HG03571 (cell line): ENCODE results near the gene HBS1L.

Experiments
- ATAC-seq: cut with Tn5 transposase; IDR thresholded peaks from one replicate; pipeline ENCODE4 v1.9.1; 2021; ENCODE audit not compliant: unreplicated experiment

Gene HBS1L

DNA sequence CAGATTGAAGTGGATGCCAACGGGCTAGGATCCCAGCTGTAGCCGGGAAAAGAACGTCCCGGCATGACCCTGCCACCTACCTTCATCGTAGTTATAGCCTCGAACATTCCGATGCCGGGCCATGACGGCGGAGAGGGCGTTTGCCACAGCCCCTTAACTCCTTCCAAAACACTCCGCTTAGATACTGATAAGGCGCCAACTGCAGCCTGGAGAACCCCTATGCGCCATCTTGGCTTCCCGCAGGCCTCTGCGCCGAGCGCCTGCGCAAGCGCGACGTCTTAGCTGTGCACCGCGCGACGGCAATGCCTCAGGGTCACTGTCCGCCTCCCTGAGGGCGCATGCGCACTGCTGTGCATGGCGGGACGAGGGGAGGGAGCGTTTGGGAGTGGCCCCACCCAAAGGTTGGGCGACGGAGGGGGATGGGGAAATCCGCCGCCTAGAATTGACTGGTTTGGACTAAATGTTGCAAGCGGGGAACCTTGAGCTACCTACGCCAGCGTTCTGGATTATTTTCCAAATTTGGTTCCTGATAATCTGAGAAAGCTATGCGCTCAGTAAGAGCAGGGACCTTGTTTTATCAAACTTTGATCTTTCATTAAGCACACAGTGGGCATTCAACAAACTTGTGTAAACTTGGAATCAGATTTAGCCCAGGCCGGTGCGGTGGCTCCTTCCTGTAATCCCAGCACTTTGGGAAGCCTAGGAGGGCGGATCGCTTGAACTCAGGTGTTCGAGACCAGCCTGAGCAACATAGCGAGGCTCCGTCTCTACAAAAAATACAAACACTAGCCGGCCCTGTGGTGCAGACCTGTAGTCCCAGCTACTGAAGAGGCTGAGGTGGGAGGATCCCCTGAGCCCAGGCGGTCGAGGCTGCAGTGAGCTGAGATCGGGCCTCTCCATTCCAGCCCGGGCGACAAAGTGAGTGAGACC lies at the start of gene HBS1L:
TSS of gene HBS1L (minus strand) at position 254 of the 930 bp plus-strand sequence. CDS start at position 123, 131 bp downstream.
- peak; percentile 98 for ATAC-seq

DNA sequence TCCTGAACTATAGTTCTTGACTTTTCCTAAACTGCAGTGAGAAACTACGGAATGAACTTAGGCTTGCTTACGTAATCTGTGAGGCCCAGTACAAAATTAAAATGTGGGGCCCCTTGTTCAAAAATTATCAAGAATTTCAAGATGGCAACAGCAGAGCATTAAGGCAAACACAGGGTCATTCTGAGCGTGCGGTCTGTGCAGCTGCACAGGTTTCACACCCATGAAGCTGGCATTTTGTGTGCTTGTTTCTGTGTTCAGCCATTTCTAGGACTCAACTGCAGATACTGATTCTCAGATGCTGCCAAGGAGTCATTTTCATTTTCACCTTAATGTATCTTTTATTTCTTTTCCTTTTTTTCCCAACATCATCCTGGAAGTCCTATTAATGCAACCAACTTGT lies 49.6 kb upstream of the HBS1L start:
- ATAC-seq: no peak

DNA sequence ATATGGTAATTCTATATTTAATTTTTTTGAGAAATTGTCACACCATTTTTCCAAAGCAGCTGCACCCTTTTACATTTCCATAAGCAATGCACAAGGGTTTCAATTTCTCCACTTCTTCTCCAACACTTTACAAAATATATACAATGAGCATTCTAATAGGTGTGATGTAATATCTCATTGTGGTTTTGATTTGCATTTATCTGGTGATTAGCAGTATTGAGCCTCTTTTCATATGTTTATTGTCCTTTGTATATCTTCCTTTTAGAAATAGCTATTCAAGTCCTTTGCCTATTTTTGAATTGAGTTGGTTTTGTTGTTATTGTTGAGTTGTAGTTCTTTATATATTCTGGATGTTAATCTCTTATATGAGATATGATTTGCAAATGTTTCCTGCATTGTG lies 47.6 kb upstream of the HBS1L start:
- no peak for ATAC-seq

DNA sequence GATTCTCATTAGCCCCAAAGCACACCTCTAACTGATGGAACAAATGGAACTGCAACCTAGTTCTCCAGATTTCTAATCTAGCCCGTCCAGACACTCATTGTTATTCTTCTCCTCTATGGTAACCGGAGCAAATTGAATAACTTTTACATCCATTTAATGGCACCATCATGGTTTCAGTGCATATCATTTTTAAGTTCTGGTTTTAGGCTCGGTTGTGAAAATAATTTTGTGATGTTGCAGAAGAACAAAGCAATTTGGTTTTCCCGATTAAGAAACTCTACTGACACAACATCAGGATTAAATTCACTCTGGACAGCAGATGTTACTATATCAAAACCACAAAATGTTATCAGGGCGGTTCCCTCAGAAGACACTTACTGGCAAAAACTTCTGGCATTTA lies 42.5 kb upstream of the HBS1L start:
- no peak for ATAC-seq

DNA sequence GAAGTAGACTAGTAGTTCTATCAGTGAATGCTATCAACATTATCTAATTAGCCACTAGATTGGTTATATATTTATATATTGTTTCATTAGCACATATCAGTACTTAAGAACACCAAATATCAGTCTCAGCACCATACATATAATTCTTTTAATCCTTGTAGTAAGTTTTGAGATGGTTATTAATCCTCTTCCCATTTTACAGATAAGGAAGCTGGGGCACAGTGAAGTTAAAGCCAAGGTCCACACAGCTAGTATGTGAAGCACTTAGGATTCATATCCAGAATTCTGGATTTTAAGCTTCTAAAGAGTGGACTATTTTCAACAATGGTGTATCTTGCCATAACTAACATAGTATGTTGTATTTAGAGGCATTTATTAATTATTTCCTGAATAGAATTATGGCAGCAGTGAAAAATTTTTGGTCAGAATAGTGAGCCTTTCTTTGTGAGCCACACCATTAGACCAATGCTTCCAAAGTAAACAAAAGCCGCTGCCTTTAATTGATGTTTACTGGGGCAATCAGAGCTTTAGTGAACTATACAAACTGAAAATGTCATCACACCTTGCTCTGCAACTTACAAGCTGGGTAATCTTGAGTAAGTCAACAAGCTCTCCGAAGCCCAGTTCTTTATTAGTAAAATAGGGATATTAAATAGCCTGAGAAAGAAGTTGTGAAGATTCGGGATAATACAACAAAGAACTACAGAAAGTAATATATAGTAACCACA lies 41.9 kb upstream of the HBS1L start:
- no peak for ATAC-seq

DNA sequence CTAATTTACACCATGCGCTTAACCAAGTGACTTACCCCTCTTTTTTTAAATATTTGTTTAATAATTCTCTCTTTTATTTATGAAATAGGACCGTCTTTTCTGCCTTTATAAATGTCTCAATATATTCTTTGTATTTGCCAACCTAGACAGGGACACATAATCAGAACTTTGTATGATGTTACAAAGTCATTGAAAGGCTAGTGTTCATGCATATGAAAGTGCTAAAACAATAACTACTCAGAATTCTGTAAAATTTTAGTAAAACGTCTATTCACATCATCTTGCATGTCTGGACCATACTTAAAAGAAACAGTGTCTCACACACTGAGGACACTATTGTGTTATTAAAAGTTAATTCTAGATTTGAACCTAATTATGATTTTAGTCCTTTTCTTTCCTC lies 41.1 kb upstream of the HBS1L start:
- ATAC-seq: no peak

DNA sequence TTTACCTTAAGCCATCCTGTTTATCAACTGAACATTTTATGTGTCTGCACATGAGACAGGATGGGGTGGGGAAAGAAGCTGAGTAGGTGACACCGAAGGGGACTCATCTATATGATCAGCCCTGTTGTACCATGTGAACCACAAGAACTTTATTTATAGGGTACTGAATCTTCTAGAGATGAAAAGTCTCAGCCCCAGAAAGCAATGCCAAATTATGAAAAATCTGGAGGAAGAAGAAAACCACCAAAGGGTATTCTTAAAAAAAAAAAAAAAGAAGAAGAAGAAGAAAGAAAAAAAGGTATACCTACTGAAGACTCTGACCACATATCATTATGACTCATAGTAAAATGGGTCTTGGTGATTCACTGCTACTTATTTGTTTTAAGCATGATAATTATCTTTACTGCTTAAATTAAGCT lies 39.8 kb upstream of the HBS1L start:
- peak; percentile 47 for ATAC-seq

DNA sequence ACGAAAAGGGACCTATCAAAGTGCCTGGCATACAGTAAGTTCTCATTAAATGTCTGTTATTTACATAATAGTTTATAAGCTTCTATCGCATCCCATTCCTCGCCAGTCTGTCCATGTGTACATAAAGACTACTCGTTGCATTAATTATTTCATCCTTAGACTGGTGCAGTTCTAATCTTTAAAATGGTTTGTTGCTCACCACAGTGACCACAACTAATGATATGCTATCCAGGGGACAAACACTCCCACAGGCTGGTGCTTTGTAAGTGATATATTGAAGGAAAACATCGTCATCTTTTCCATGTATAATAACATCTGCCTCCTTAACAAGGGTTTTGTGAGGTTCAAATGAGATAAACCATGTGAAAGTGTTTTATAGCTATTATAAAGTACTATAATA lies 39.0 kb upstream of the HBS1L start:
- ATAC-seq: no peak

DNA sequence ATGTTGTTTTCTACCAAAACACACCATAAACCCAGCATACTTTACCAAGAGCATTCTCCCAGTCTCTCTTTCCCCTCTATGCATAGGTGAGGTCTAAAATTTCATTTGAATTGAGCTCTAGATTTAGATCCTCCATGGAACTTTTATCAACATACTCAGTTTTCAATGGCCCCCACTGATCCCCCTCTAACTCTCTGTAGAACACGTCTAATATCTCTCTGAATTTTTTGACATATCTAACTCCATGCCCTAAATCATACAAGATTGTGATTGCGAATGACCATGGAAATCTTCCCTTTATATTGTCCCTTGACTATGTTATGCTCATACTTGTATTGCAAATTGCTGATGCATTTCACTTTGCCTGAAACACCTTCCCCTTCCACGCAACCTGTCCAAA lies 38.1 kb upstream of the HBS1L start:
- no peak for ATAC-seq

DNA sequence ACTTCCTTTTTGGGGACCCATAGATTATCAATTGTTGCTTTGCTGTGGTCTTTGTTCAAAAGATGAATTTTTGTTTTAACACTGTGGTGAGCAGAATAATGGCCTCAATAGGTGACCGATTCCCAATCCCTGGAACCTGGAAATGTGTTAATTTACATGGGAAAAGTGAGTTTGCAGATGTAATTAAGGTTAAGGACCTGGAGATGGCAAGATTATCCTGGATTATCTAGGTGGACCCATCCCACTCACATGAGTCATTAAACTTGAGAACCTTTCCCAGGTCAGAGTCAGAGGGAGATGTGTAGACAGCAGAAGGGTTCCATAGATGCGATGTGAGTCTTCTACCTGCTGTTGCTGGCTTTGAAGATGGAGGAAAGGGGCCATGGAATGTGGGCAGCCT lies 36.2 kb upstream of the HBS1L start:
- ATAC-seq: no peak

DNA sequence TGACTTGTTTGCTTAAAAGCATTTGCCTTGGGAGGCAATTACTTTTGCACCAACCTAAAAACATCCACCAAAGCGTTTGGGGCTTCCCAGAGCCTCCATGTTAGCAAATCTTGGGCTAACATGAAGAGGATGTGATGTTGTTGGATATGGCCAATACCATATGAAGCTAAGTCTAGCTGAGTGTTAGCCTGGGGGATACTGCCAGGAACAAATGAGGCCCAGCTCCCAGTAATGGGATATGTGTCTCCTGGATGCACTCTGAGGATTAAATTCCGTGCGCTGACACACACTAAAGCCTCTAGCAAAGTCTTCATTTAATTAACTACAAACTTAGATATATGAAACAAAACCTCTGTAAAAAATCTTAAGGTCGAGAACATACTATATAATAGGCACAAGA lies 35.3 kb upstream of the HBS1L start:
- no peak for ATAC-seq

DNA sequence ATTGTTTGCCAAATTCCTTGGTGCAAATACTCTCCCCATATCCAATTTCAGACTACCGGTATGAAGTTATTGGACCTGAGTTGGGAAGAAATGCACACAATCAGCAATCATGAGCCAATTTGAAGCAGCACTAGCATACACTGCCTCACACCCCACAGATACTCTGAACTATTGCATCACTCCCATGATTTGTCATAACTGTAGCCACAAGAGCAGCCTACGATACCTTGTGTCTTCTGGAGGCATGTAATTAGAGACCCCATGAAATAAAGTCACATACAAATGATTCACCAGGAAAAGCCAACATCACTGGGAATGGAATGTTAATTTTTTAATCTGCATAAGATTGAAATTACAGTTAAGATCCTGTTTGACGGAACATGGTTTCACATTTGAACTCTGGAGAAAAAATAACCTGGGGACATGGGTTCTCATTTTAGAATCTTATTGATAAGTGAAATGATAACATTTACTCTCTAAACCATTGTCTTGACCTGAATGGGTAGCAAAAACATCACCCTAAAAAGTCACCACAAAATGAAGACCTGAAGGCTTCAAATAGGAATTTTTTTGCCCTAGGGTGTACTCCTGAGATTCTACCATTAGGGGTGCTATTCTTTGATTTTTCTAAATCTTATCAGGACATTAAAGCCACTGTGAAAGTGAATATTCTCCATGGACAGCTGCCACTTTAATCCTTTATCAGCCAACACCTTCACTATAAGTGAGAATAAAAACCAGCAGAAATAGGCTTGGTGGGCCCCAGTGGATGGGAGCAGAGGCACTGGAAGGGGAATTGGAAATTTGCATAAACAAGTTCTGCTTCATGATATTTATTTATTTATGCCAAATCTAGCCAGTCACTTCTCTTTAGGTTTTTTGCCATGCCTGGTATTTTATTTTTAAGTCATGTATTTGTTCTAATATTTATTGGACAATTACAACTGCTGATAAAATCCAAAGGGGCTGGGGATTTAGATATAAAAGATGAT lies 34.5 kb upstream of the HBS1L start:
- ATAC-seq: peak; percentile 71

DNA sequence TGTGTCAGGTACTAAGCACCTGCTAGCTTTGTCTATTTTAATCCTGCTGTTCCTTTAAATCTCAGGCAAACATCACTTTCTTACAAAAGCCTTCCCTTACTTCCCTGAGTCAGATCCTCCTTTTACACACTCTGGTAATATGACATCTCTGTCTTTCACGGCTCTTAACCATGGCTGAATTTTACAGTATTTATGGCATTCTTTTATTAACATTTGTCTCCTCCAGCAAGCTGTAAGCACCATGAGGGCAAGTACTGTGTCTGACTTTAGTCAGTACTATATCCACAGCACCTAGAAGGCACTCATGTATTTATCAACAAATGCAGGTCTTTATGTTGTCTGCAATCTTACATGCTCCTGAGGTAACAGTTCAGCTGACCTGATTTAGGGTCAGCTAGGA lies 33.7 kb upstream of the HBS1L start:
- ATAC-seq: peak; percentile 9

DNA sequence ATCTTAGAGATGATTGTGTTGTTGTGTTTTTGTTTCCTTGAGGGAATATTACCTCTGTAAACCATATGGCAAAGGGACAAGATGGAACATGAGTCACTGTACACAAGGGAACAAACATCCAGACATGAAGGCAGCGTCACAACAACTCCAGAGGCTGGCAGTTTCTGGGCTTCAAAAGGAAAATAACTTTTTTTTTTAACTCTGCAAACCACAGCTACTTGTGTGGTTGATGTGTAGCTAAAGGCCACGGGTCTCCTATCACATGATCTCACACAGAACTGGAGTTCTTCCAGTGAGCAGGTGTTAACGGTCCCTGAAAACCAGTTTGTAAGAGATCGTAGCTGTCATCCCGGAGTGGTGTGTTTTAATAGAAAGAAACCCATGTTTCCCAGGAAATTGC lies 33.2 kb upstream of the HBS1L start:
- ATAC-seq: no peak

DNA sequence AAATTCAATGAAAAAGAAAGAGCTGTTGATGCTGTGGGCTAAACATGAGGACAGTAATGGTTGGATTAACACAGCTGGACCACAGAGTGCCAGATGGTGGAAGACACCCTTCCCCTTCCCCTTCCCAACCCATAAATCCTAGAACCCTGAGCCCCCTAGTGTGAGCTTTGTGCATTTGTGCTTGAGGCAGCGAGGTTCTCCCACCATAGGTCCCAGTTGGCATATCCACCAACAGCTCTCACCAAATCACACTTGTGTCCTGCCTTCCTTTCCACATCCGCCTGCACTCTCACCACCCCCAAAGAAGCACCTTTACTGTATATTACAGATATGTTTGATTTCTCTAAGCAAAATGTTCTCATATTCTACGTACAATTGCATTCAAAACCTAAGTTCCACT lies 32.8 kb upstream of the HBS1L start:
- ATAC-seq: no peak

DNA sequence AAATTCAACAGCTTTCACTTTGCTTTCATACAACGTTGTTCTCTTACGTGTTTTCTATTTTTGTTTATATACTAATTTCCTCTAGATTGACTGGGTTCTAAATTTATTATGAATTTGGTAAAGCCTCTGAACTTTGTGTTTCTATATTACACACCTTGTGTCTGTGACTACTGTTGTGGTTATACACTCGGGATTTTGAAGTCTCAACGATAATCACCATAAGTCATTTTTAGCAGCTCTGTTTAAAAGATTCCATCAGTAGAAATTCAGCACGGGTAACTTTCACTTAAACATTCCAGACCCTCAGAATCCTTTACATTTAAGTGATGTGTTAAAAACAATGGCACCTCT lies 31.8 kb upstream of the HBS1L start:
- ATAC-seq: no peak

DNA sequence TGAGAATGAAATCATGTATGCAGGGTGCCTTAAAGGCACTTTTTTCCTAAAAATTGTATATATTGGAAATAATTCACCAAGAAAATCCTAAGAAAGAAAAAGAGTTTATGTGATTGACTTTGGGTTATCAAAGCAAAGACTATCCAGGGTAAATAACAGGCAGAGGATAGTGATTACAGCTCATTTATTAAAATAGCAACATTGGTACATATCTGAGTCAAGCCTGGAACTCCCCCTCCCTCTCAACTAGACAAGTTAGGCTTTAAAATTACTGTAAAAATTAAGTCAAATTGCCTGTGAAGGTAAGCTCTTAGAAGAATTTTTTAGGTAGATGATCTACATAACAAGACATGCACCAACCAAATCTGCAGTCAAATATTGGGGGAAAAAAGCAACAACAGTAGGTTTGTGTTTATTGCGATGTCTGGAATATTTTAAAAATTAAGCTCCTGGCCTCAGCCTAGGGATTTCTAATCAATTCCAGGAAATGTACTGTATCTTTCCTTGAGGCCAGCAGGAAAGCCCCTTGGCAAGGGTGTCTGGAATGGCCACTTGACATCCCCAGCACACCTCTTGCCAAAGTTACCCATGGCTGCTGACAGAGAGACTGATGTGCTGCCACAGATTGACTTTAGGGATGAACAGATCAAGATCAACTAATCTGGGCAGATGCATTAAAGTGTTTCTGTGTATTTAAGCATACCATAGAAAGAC lies 31.2 kb upstream of the HBS1L start:
- no peak for ATAC-seq

DNA sequence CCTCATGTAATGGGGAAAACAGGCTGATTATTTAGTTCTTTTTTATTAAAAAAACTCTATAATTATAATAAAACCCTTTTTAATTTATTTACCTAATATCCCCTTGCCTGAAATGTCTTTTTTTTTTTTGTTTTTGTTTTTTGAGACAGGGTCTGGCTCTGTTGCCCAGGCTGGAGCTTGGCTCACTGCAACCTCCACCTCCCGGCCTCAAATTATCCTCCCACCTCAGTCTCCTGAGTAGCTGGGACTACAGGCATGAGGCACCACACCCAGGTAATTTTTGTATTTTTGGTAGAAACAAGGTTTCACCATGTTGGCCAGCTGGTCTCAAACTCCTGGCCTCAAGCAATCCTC lies 30.3 kb upstream of the HBS1L start:
- no peak for ATAC-seq

DNA sequence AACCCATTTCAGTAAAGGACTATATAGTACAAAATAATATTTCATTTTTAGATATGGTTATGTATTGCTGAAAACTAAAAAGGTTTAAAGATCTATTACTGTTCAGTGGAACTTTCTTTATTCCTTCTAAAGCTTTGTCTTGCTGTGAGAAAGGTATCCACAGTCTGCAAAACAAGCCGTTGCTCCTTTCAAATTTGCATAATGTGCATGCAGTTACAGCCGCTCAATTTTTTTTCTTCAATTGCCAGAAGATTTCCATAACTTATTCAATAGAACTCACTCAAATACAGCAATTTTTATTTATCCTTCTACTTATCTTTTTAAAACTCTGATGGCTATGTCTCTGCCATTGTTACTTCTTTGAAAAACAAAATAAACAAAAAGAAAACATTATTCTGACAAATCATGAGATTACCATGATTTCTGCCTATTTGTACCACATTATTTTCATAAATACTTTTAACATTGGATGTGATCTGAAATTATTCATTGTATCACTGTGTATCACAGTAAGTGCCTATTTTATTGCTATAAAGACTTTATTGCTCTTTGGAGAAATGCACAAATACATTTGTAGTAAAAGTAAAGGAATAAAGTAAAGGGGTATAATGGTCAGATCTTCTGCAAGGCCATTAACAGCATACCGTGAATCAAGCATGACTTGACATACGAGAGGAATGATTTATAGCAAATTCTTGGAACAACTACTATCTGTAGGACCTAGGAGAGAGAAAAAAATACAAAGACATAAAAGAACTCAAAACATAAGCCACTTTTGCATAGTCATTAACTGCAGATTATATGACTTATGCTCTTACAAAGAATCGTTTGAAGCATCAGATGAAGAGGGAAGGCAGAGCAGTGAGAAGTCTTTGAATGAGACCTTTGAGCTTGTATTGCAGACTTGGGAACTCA lies 29.6 kb upstream of the HBS1L start:
- no peak for ATAC-seq

DNA sequence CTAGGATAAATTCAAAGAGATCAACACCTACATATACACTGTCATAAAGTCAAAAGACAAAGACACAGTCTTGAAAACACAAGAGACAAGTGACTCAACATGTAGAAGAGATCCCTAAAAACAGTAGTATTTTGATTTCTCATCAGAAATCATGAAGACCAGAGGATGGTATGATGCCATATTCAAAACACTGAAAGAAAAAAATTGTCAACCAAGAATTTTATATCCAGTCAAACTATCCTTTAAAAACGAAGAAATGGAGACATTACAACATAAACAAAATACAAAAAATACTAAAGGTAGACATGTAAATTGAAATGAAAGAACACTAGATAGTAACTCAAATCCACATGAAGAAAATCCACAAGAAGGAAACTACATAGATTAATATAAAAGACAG lies 27.3 kb upstream of the HBS1L start:
- no peak for ATAC-seq
